Tibial artery (tissue), 4 donors: ENCODE results near the gene ARHGEF17.
"Not testable (repeated sequence)": the region's sequence is repeated elsewhere in the genome, so short reads cannot be mapped to it uniquely, and the experiment has no call there.

Experiments used
- DNase-seq, 2 donors: peaks; one replicate each; pipeline ENCODE4 v3.0.0-alpha.2; 2019
- H3K27ac ChIP-seq, 2 donors: fragments of 200-600 bp; sonication (generic) in 1 of 2; 1 replicate in 1 of 2; 2 replicates in 1 of 2; pipeline ENCODE4 v1.5.1; 2018 to 2019; ENCODE audit warnings: mild to moderate bottlenecking in 1 of 2
- H3K27me3 ChIP-seq, 2 donors: fragments of 200-600 bp; sonication (generic) in 1 of 2; one replicate each; pipeline versions ENCODE4 v1.5.1 to v1.6.0; 2016 to 2019
- H3K36me3 ChIP-seq, 3 donors: fragments of 200-600 bp; sonication (generic) in 2 of 3; one replicate each; pipeline ENCODE4 v1.5.1; 2016 to 2019; ENCODE audit warnings: mild to moderate bottlenecking in 2 of 3
- H3K4me1 ChIP-seq, 4 donors: fragments of 200-600 bp; sonication (generic) in 2 of 4; 1 replicate in 3 of 4; 2 replicates in 1 of 4; pipeline ENCODE4 v1.5.1; 2016 to 2019
- H3K4me3 ChIP-seq, 2 donors: fragments of 200-600 bp; sonication (generic) in 1 of 2; 1 replicate in 1 of 2; 2 replicates in 1 of 2; pipeline ENCODE4 v1.5.1; 2018 to 2019; ENCODE audit warnings: mild to moderate bottlenecking in 2 of 2
- H3K9me3 ChIP-seq, 3 donors: fragments of 200-600 bp; sonication (generic) in 1 of 3; one replicate each; pipeline ENCODE4 v1.5.1; 2016 to 2019
- intact Hi-C: fragments of 100-400 bp; cut with DNase I; formaldehyde crosslinking; loops from one replicate; pipeline ENCODE4 v1.15.0; 2023; ENCODE audit warnings: low total_unique reads
- TF ChIP-seq, protein P1 (sequence below), 2 experiments: fragments of 200-600 bp in 1 of 2; fragments of 450-650 bp in 1 of 2; IDR thresholded peaks; one replicate each; pipeline ENCODE4 v1.5.1; 2017 to 2019; ENCODE audit warnings: antibody characterized with exemption in 2 of 2, mild to moderate bottlenecking in 1 of 2, moderate library complexity in 1 of 2

The ARHGEF17 gene

DNA sequence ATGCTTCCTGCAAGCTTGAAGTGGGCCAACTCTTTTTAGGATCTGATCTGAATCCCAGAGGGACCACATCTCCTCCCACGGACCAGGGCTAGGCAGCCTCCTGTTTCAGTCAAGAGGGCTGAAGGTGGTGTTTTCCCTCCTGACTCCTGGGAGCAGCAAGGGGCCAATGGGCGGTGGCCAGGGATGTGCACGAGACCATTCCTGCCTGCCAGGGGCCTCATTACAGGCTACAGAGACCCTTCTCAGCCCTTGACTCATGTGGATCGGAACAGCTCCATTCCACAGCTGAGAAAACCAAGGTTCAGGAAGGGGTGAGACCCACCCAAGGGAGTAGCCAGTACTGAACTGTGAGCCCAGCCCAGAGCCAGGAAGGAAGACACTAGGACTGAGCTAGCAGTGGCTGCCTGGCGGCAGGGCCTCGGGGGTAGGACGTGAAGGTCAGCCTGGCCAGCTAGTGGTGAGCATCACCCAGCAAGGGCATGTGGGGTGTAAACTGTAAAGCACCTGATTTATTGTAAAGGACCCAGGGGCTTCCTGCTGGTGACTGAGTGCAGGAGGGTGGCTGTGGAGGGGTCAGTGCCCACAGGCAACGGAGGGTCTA is 39.3 kb upstream of the ARHGEF17 start:
- no peaks in the 10 kb centered on the region for H3K27me3 ChIP-seq
- DNase-seq = no peak
- H3K9me3 ChIP-seq = no peaks in the 10 kb centered on the region
- TF ChIP-seq, protein P1, sequence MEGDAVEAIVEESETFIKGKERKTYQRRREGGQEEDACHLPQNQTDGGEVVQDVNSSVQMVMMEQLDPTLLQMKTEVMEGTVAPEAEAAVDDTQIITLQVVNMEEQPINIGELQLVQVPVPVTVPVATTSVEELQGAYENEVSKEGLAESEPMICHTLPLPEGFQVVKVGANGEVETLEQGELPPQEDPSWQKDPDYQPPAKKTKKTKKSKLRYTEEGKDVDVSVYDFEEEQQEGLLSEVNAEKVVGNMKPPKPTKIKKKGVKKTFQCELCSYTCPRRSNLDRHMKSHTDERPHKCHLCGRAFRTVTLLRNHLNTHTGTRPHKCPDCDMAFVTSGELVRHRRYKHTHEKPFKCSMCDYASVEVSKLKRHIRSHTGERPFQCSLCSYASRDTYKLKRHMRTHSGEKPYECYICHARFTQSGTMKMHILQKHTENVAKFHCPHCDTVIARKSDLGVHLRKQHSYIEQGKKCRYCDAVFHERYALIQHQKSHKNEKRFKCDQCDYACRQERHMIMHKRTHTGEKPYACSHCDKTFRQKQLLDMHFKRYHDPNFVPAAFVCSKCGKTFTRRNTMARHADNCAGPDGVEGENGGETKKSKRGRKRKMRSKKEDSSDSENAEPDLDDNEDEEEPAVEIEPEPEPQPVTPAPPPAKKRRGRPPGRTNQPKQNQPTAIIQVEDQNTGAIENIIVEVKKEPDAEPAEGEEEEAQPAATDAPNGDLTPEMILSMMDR (IDR thresholded peaks at IDR 0.05) = no peak
- intact Hi-C loops = no loop called here
- H3K27ac ChIP-seq = no peak overlapping the region
- H3K36me3 ChIP-seq = no peaks in the 10 kb centered on the region
- H3K4me1 ChIP-seq = peaks cover 0 to 37% (median 30%) of the 10 kb centered on the region in 4 donors
- no peak overlapping the region for H3K4me3 ChIP-seq

DNA sequence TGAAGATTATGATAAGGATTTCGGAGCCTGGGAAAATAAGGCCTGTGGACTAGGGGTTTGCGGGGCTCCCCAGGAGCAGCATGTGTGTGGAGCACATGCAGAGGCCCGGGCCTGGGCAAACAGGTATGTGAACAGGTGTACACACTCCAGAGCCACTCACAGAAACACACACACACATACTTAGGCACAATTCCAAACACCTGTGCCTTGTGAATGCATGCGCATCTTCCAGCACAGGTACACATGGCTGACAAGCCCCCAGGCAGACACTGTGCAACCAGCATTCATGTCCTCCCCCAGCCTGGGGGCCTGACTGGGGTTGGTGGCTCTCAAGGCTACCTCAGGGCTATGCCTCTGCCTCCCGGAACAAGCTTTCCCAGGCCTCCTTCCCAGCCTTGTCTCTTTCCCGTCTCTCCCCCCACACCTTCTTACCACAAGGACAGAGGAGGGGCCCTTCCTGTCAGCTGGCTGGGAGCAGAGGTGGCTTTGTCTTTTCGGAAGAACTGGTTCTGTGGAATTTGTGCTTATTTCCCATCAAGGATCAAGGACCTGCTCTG is 38.5 kb upstream of the ARHGEF17 start:
- Histone ChIP-seq H3K4me1 (peaks cover 0 to 32% (median 25%) of the 10 kb centered on the region in 4 donors), H3K27me3 (no peaks in the 10 kb centered on the region), H3K4me3 (no peak overlapping the region), H3K9me3 (no peaks in the 10 kb centered on the region), H3K27ac (no peak overlapping the region), H3K36me3 (no peaks in the 10 kb centered on the region)
- DNase-seq = peak in 1 of 2 donors; percentile 21
- intact Hi-C loops = no loop called here
- TF ChIP-seq, protein P1 (IDR thresholded peaks at IDR 0.05) = no peak

DNA sequence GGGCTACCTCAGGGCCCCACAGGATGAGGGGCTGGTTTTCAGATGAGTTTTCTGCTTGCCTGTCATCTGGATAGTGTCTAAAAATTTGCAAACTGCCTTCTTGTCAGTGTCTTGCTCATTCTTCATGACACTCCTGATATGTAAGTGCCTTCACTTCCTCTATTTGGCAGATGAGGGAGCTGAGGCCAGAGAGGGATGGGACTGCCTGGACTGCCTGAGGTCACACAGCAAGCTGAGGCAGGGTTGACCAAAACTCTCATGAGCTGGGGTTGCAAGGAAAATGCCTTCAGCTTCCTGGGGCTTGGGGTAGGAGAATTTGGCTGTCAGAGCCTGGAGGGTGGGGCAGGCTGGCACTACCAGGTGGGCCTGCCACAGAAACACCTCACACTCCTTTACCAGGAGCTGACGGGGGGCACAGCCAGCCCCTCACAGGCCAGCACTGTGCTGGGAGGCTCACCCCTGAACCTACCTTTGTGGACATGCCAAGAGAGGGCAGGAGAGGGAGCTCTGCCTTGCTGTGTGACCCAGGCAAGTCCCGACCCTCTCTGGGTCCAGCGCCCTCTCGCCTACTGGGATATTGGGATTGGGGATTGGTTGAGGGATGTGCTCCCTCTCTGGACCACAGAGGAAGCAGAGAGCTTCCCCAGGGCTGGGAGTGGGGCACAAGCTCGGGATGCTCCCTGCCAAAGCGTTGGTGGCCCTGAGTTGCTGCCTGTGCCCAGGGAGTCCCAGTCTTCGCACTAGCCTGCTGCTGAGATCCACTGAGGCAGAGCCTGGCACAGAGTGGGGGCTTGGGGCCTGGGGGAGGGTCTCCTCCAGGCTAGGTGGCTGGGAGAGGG is 37.8 kb upstream of the ARHGEF17 start:
- intact Hi-C loops = no loop called here
- Histone ChIP-seq H3K4me3 (no peak overlapping the region), H3K27ac (no peak overlapping the region), H3K27me3 (no peaks in the 10 kb centered on the region), H3K9me3 (no peaks in the 10 kb centered on the region), H3K4me1 (peaks cover 0 to 25% (median 20%) of the 10 kb centered on the region in 4 donors), H3K36me3 (no peaks in the 10 kb centered on the region)
- TF ChIP-seq, protein P1 (IDR thresholded peaks at IDR 0.05) = no peak
- no peak for DNase-seq

DNA sequence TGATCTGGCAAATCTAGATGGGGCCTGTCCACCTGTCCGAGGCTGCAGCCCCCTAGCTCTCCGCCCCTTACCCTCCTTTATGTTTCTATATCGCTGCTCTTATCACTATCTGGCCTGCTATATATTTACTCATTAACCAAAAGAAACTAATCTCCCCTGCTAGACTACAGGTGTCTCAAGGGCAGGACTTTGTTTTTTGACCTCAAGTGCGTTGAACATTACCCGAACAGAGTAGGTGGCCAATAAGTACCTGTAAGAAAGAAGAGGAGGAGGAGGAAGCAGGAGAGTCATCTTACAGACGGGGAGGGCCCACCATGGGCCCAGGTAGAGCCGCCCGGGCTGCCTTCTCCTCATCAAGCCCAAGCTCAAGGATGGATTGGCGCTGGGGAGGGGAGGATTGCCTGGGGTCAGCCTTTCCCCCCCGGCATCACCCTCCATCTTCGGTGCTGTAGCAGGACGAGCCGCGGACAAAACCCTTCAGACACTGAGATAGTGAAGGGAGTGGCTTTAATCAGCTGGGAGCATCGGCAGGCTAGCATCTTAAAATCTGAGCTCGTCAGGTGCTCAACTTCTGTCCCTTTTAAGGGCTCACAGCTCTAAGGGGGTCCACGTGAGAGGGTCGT is 37.1 kb upstream of the ARHGEF17 start:
- Histone ChIP-seq H3K27me3 (no peaks in the 10 kb centered on the region), H3K36me3 (no peaks in the 10 kb centered on the region), H3K27ac (no peak overlapping the region), H3K4me1 (peaks cover 0 to 17% (median 16%) of the 10 kb centered on the region in 4 donors), H3K9me3 (no peaks in the 10 kb centered on the region), H3K4me3 (no peak overlapping the region)
- no peak for DNase-seq
- TF ChIP-seq, protein P1 (IDR thresholded peaks at IDR 0.05) = no peak
- intact Hi-C loops = no loop called here

DNA sequence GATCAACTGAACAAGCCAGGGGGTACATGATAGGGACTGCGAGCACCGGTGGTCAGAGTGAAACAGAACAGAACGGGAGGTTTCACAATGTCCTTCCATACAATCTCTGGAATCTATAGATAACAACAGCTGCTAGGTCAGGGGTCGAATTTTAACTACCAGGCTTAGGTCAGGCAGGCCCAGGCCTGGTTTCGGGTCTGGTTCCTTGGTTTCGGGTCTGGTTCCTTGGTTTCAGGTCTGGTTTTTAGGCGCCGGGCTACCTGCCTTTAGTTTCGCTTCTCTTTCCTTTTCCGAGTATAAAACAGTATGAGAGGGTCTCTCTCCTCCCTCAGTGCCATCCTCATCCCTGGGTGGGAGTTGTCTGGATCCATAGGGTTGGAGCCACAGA is 36.6 kb upstream of the ARHGEF17 start:
- DNase-seq, H3K9me3 ChIP-seq, H3K36me3 ChIP-seq, H3K4me3 ChIP-seq, H3K27me3 ChIP-seq, intact Hi-C loops, H3K27ac ChIP-seq: not testable (repeated sequence)
- peaks cover 0 to 12% (median 11%) of the 10 kb centered on the region in 4 donors for H3K4me1 ChIP-seq
